GM23248 (cell line): ENCODE measurements around the gene APEH. TPM values are rescaled to one million over a fixed set of nuclear protein-coding genes. Genes with fewer than 3 reads are reported as not detected.
A peak's percentile ranks its signal among the peaks of the same experiment; 100 is the strongest.

Experiments used
- DNase-seq: peaks from one replicate; pipeline ENCODE4 v3.0.0-alpha.2; 2015
- H2AFZ ChIP-seq: fragments of 200-600 bp; sonication (generic); 2 replicates; pipeline ENCODE4 v1.6.1; 2016; ENCODE audit warnings: antibody characterized with exemption
- H3F3A ChIP-seq: fragments of 200-600 bp; sonication (generic); 2 replicates; pipeline ENCODE4 v1.6.1; 2016; ENCODE audit warnings: mild to moderate bottlenecking, antibody characterized with exemption, mixed run types; ENCODE audit not compliant: insufficient read depth
- H3K27ac ChIP-seq: fragments of 200-600 bp; sonication (generic); 2 replicates; pipeline ENCODE4 v1.5.1; 2016; ENCODE audit warnings: mild to moderate bottlenecking
- H3K27me3 ChIP-seq: fragments of 200-600 bp; sonication (generic); replicated peaks from 2 replicates; pipeline ENCODE4 v1.6.1; 2016; ENCODE audit warnings: mild to moderate bottlenecking; ENCODE audit not compliant: insufficient read depth
- H3K36me3 ChIP-seq: fragments of 200-600 bp; sonication (generic); 2 replicates; pipeline ENCODE4 v1.6.1; 2016; ENCODE audit warnings: low read depth, mild to moderate bottlenecking
- H3K4me1 ChIP-seq: fragments of 200-600 bp; sonication (generic); 2 replicates; pipeline ENCODE4 v1.6.1; 2016; ENCODE audit warnings: mild to moderate bottlenecking; ENCODE audit not compliant: insufficient read depth
- H3K4me2 ChIP-seq: fragments of 200-600 bp; sonication (generic); one replicate; pipeline ENCODE4 v1.6.1; 2016; ENCODE audit warnings: mild to moderate bottlenecking; ENCODE audit not compliant: unreplicated experiment
- H3K4me3 ChIP-seq: fragments of 200-600 bp; sonication (generic); 2 replicates; pipeline ENCODE4 v1.5.1; 2016; ENCODE audit warnings: mild to moderate bottlenecking
- H3K79me2 ChIP-seq: fragments of 200-600 bp; sonication (generic); 2 replicates; pipeline ENCODE4 v1.6.1; 2016; ENCODE audit warnings: mild to moderate bottlenecking; ENCODE audit not compliant: insufficient read depth
- H3K9ac ChIP-seq: fragments of 200-600 bp; sonication (generic); 2 replicates; pipeline ENCODE4 v1.6.1; 2016; ENCODE audit warnings: mild to moderate bottlenecking
- H3K9me2 ChIP-seq: fragments of 200-600 bp; sonication (generic); 2 replicates; pipeline ENCODE4 v1.6.1; 2016; ENCODE audit warnings: mixed run types, mild to moderate bottlenecking, moderate library complexity; ENCODE audit not compliant: insufficient read depth
- H3K9me3 ChIP-seq: fragments of 200-600 bp; sonication (generic); one replicate; pipeline ENCODE4 v1.6.1; 2017; ENCODE audit warnings: low read depth
- H4K20me1 ChIP-seq: fragments of 200-600 bp; sonication (generic); 2 replicates; pipeline ENCODE4 v1.6.0; 2016; ENCODE audit not compliant: insufficient read depth
- EZH2 ChIP-seq: fragments of 200-600 bp; sonication (generic); IDR thresholded peaks from 2 replicates; pipeline ENCODE4 v1.6.1; 2018; ENCODE audit warnings: antibody characterized with exemption, mild to moderate bottlenecking; ENCODE audit not compliant: insufficient read depth, poor library complexity, severe bottlenecking
- EZH2phosphoT487 ChIP-seq: fragments of 200-600 bp; sonication (generic); IDR thresholded peaks from 2 replicates; pipeline ENCODE4 v1.6.1; 2018; ENCODE audit warnings: antibody characterized with exemption, moderate library complexity, mild to moderate bottlenecking, low read depth; ENCODE audit not compliant: insufficient read depth
- WGBS, 2 experiments: methylation state at CpG; one replicate each; pipeline ENCODE4 v1.1.6; 2015 to 2017; ENCODE audit warnings: low lambda C conversion rate in 2 of 2, low coverage in 1 of 2; ENCODE audit errors: missing lambda C conversion rate in 2 of 2; 5-methylcytosine and 5-hydroxymethylcytosine counted together
- in situ Hi-C: fragments of 300-500 bp; cut with MboI; formaldehyde crosslinking; loops from 2 replicates; pipeline ENCODE4 v1.15.0; 2020
- polyA plus RNA-seq: library from polyadenylated mRNA; unstranded; fragments of >200 nt; fragmentation: Nextera tagmentation; extraction: Ambion mirVana; gene quantifications from 2 replicates; pipeline ENCODE4 v1.2.1, GENCODE V29; 2016
- total RNA-seq: library from RNA; depleted of rRNA; stranded (reverse); fragments of >200 nt; shearing (Covaris generic); gene quantifications from 2 replicates; pipeline ENCODE4 v1.2.3, GENCODE V29; 2014

APEH gene
- total and polyA plus RNA-seq, 2 experiments from 2014 or later = 89.1 to 108 TPM

DNA sequence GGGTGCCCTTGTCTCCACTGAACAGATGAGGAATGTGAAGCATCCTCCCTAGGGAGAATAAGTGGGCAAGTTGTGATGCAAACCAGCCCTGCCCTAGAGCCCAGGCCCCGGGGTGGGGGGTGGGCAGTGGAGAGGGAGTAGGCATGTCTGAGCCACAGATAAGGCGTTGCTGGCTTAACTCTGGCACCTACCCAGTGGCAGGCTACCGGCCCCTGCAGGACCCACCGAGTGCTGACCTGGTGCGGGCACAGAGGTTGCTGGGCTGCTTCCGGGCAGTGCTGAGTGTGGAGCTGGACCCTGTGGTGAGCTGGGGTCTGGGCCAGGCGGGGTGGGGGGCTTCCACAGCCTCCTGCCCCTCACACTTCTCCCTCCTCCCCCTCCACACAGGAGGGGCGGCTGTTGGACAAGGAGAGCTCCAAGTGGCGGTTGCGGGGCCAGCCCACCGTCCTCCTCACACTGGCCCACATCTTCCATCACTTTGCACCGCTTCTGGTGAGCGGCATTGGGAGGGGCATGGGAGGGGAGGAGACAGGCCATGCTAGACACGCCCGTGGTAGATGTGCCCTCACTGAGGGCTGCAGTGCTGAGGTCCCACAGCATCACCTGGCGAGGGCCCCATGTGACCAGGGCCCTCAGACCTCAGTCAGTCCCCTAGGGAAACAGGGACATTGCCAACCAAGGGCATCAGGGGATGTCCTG lies 25.3 kb downstream of the APEH start:
- no peak for TF ChIP-seq EZH2phosphoT487
- Histone ChIP-seq H3K9me3 (no peaks in the 10 kb centered on the region), H3F3A (no peaks in the 10 kb centered on the region), H3K79me2 (peaks cover 5% of the 10 kb centered on the region; the same call in 1 of the 2 replicates), H4K20me1 (no peaks in the 10 kb centered on the region), H3K27me3 (no peaks in the 10 kb centered on the region), H3K36me3 (no peaks in the 10 kb centered on the region), H3K4me2 (no peak overlapping the region), H3K9ac (no peak overlapping the region), H3K4me1 (no peaks in the 10 kb centered on the region), H3K27ac (no peak overlapping the region), H3K9me2 (no peaks in the 10 kb centered on the region), H3K4me3 (no peak overlapping the region), H2AFZ (no peak overlapping the region)
- in situ Hi-C loops = no loop called here
- 78 to 80% methylated on average over 13 to 16 of the region's 16 CpGs for WGBS, 2 experiments
- peak; percentile 38 for DNase-seq

DNA sequence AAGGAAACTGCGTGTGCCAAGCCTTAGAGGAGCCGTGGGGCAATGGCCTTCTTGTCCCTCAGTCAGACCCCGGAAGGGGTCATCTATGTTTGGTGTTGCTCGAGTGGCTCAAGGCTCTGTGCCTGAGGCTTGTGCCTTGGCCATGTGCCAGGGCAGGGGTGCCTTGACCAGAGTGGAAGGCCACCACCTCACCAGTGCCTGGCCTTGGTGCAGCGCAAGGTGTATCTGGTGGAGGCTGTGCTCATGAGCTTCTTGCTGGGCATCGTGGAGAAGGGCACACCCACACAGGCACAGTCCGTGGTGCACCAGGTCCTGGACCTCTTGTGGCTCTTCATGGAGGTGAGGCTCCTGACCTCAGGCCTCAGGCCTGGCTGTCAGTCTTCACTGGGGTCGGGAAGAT lies 25.9 kb downstream of the APEH start:
- H3K79me2 ChIP-seq = no peaks in the 10 kb centered on the region

DNA sequence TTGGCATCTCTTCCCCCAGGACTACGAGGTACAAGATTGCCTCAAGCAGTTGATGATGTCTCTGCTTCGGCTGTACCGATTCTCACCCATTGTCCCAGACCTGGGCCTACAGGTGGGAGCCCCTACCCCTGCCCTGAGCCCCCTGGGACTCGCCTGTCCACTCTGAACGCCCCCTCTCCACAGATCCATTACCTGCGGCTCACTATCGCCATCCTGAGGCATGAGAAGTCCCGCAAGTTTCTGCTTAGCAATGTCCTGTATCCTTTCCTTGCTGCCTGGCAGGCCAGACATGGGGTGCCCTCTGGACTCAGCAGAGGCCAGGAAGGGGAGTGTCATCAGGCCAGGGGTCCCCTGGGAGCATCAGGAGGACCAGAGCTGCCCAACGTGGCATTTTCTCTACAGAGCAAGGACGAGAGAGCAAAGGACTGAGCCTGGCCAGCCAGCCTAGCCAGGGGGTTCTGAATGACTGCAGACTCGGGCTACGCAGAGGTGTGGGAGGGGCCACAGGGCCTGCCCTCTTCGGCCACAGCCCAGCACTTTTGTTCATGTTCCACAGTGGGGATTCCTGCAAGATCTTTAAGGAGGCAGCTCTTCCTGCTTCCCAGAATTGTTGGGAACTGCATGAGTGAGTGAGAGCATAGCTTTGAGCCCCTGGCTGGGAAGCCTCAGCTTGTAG lies 26.4 kb downstream of the APEH start:
- H3K4me3 ChIP-seq = no peak overlapping the region
- no peak for DNase-seq
- H3K27me3 ChIP-seq = no peaks in the 10 kb centered on the region
- H3F3A ChIP-seq = no peaks in the 10 kb centered on the region
- H3K79me2 ChIP-seq = no peaks in the 10 kb centered on the region
- no peak overlapping the region for H2AFZ ChIP-seq
- in situ Hi-C loops = no loop called here
- H3K36me3 ChIP-seq = no peaks in the 10 kb centered on the region
- TF ChIP-seq EZH2phosphoT487 (no peak), EZH2 (no peak)
- no peaks in the 10 kb centered on the region for H3K9me2 ChIP-seq
- H4K20me1 ChIP-seq = no peaks in the 10 kb centered on the region
- no peaks in the 10 kb centered on the region for H3K4me1 ChIP-seq
- no peaks in the 10 kb centered on the region for H3K9me3 ChIP-seq
- no peak overlapping the region for H3K9ac ChIP-seq
- no peak overlapping the region for H3K4me2 ChIP-seq
- 74 to 75% methylated on average over 13 of the region's 13 CpGs for WGBS, 2 experiments
- H3K27ac ChIP-seq = no peak overlapping the region

More for the DNA sequence above, 25.9 kb downstream of the APEH start:
- no peaks in the 10 kb centered on the region for H3K9me3 ChIP-seq
- no peak overlapping the region for H3K4me2 ChIP-seq
- 68 to 80% methylated on average over 7 to 8 of the region's 8 CpGs for WGBS, 2 experiments
- no peak overlapping the region for H3K27ac ChIP-seq
- in situ Hi-C loops = no loop called here
- TF ChIP-seq EZH2phosphoT487 = no peak
- TF ChIP-seq EZH2 = no peak
- H3K4me3 ChIP-seq = no peak overlapping the region
- no peaks in the 10 kb centered on the region for H4K20me1 ChIP-seq
- H2AFZ ChIP-seq = no peak overlapping the region
- no peaks in the 10 kb centered on the region for H3K9me2 ChIP-seq
- no peak overlapping the region for H3K9ac ChIP-seq
- no peak for DNase-seq
- H3K4me1 ChIP-seq = no peaks in the 10 kb centered on the region
- H3K36me3 ChIP-seq = no peaks in the 10 kb centered on the region
- H3F3A ChIP-seq = no peaks in the 10 kb centered on the region
- H3K27me3 ChIP-seq = no peaks in the 10 kb centered on the region

DNA sequence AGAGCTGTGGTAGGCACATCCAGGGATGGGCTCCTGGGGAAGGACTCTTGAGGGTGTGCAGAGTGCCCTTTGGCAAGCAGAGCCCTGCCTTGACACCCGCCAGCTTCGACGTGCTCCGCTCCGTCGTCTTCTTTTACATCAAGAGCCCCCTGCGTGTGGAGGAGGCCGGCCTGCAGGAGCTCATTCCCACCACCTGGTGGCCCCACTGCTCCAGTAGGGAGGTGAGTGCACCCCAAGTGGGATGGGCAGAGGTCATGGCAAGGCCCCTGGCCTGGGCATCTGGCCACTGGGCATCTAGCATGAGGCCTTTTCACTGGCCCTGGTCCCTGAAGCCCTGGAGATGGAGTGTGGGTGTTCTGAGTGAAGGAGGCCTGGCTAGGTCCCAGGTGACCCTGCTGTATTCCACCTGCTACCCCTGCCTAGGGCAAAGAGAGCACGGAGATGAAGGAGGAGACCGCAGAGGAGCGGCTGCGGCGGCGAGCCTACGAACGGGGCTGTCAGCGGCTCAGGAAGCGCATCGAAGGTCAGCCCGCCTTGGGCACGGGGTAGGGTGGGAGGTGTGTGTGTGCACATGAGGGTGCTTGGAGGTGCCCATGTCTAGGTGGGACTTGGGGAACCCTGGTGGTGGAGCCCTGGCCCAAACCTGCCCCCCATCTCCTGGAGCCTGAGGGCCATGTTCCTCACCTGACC lies 27.4 kb downstream of the APEH start:
- no peaks in the 10 kb centered on the region for H3K4me1 ChIP-seq
- 0 out of 2 replicates have a peak, but pooled peaks cover under 1% of the 10 kb centered on the region for H3F3A ChIP-seq
- H3K27ac ChIP-seq = no peak overlapping the region
- H3K9me2 ChIP-seq = no peaks in the 10 kb centered on the region
- WGBS, 2 experiments = 92% methylated on average over 16 to 21 of the region's 21 CpGs
- H3K4me3 ChIP-seq = no peak overlapping the region
- H3K36me3 ChIP-seq = no peaks in the 10 kb centered on the region
- in situ Hi-C loops = no loop called here
- TF ChIP-seq EZH2phosphoT487 = no peak
- no peak for TF ChIP-seq EZH2
- H3K27me3 ChIP-seq = no peaks in the 10 kb centered on the region
- H3K4me2 ChIP-seq = no peak overlapping the region
- no peak overlapping the region for H2AFZ ChIP-seq
- H3K9me3 ChIP-seq = no peaks in the 10 kb centered on the region
- H3K9ac ChIP-seq = no peak overlapping the region
- H4K20me1 ChIP-seq = no peaks in the 10 kb centered on the region
- DNase-seq = peak; percentile 39
- H3K79me2 ChIP-seq = no peaks in the 10 kb centered on the region
